Progenitor cell of endocrine pancreas (in vitro differentiated cells): ENCODE data around the gene ADRA2B. TPM values are rescaled to one million over a fixed set of nuclear protein-coding genes. Genes with fewer than 3 reads are reported as not detected.

Source experiments
- DNase-seq: peaks from one replicate; pipeline ENCODE4 v3.0.0; 2021; ENCODE audit warnings: low spot score; ENCODE audit not compliant: unreplicated experiment
- H3K27ac Mint-ChIP-seq: 2 replicates; pipeline ENCODE4 v1.8.0; 2021; ENCODE audit warnings: mild to moderate bottlenecking, moderate library complexity, mixed read lengths
- H3K27me3 Mint-ChIP-seq: 2 replicates; pipeline ENCODE4 v1.8.0; 2021; ENCODE audit warnings: mixed read lengths
- H3K36me3 Mint-ChIP-seq: 2 replicates; pipeline ENCODE4 v1.8.0; 2022; ENCODE audit warnings: mixed read lengths; ENCODE audit not compliant: insufficient read depth
- H3K4me1 Mint-ChIP-seq: 2 replicates; pipeline ENCODE4 v1.8.0; 2021; ENCODE audit warnings: low read depth, mixed read lengths
- H3K4me3 Mint-ChIP-seq: 2 replicates; pipeline ENCODE4 v1.8.0; 2021; ENCODE audit warnings: low read depth, mild to moderate bottlenecking, moderate library complexity, mixed read lengths
- H3K9me3 Mint-ChIP-seq: 2 replicates; pipeline ENCODE4 v1.8.0; 2021; ENCODE audit warnings: low read depth, mixed read lengths
- CTCF ChIP-seq: fragments of 200-600 bp; sonication (generic); IDR thresholded peaks from one replicate; pipeline ENCODE4 v1.5.0; 2021; ENCODE audit warnings: antibody characterized with exemption, mild to moderate bottlenecking; ENCODE audit not compliant: unreplicated experiment
- total RNA-seq: library from RNA; stranded (reverse); gene quantifications from 2 replicates; pipeline ENCODE4 v1.2.1, GENCODE V29; 2021

Gene ADRA2B
- total RNA-seq, 1 donor from 2014 or later: 0.69 TPM

GRCh38 chr2:96113367-96113677, 3.0 kb downstream of the ADRA2B start:
- no peak for DNase-seq
- H3K27me3 Mint-ChIP-seq: peaks cover 32% of the 10 kb centered on the region
- no peaks in the 10 kb centered on the region for H3K9me3 Mint-ChIP-seq

GRCh38 chr2:96112501-96113366, 3.6 kb downstream of the ADRA2B start:
- H3K4me1 Mint-ChIP-seq: peaks cover 12% of the 10 kb centered on the region
- H3K36me3 Mint-ChIP-seq: no peaks in the 10 kb centered on the region
- H3K4me3 Mint-ChIP-seq: no peak overlapping the region
- DNase-seq: no peak
- TF ChIP-seq CTCF: no peak
- no peak overlapping the region for H3K27ac Mint-ChIP-seq
- H3K9me3 Mint-ChIP-seq: no peaks in the 10 kb centered on the region
- H3K27me3 Mint-ChIP-seq: peaks cover 26% of the 10 kb centered on the region

More at GRCh38 chr2:96113367-96113677, 3.0 kb downstream of the ADRA2B start:
- no peak overlapping the region for H3K27ac Mint-ChIP-seq
- peaks cover 9% of the 10 kb centered on the region for H3K4me1 Mint-ChIP-seq
- H3K36me3 Mint-ChIP-seq: no peaks in the 10 kb centered on the region
- TF ChIP-seq CTCF: peak; percentile 24
- H3K4me3 Mint-ChIP-seq: no peak overlapping the region

GRCh38 chr2:96111823-96112500, 4.4 kb downstream of the ADRA2B start:
- Mint-ChIP-seq H3K4me3 (no peak overlapping the region), H3K27ac (no peak overlapping the region), H3K9me3 (no peaks in the 10 kb centered on the region), H3K36me3 (no peaks in the 10 kb centered on the region), H3K27me3 (peaks cover 19% of the 10 kb centered on the region), H3K4me1 (peaks cover 9% of the 10 kb centered on the region)
- no peak for DNase-seq
- TF ChIP-seq CTCF: no peak

GRCh38 chr2:96111257-96111640, 5.1 kb downstream of the ADRA2B start:
- H3K27me3 Mint-ChIP-seq: peaks cover 19% of the 10 kb centered on the region
- H3K4me3 Mint-ChIP-seq: no peak overlapping the region
- no peaks in the 10 kb centered on the region for H3K36me3 Mint-ChIP-seq

More at GRCh38 chr2:96111257-96111640, 5.1 kb downstream of the ADRA2B start:
- Mint-ChIP-seq H3K9me3 (no peaks in the 10 kb centered on the region), H3K4me1 (peaks cover 9% of the 10 kb centered on the region), H3K27ac (no peak overlapping the region)
- no peak for DNase-seq
- TF ChIP-seq CTCF: no peak
